K562 (cell line): Measurements from ENCODE around the gene SH3PXD2B. TPM values are rescaled to one million over a fixed set of nuclear protein-coding genes. Genes with fewer than 3 reads are reported as not detected.

ENCODE experiments used
- ATAC-seq: fragments of 200-7000 bp; cut with Tn5 transposase; 3 replicates; pipeline ENCODE4 v1.9.1; 2020; ENCODE audit warnings: moderate library complexity
- BruUV-seq: library from RNA; stranded (reverse); fragments of 400-500 nt; replicated peaks from 2 replicates; lab custom pipeline; 2021; lab: Mats Ljungman, UMichigan
- CTCF ChIA-PET: fragments of 300-600 bp; formaldehyde crosslinking; extraction: SDS; loops from one replicate; lab custom pipeline; 2021; ENCODE audit warnings: low intra/inter-chr PET ratio; lab: Yijun Ruan, JAX
- POLR2A ChIA-PET: fragments of 300-600, 350-650 bp; sonication (Branson Sonifier 250); formaldehyde crosslinking; extraction: SDS; loops from one replicate; lab custom pipeline; 2021; ENCODE audit warnings: antibody characterized with exemption, inconsistent platforms; lab: Yijun Ruan, JAX
- DNase-seq, 4 experiments: peaks; one replicate each; pipeline versions ENCODE4 v3.0.0 to v3.0.0-alpha.2; 2011 to 2018; ENCODE audit warnings: low spot score in 3 of 4, mixed read lengths in 3 of 4; ENCODE audit errors: extremely low read depth in 1 of 4
- FAIRE-seq: peaks from 2 replicates; lab custom pipeline; 2011; peaks lifted over from hg19 to GRCh38; lab: Jason Lieb, UNC
- H2AFZ ChIP-seq: 2 replicates; pipeline ENCODE4 v1.6.0; 2011; ENCODE audit warnings: low read depth, low read length, control low read depth, inconsistent platforms
- H3K27ac ChIP-seq: fragments of 200-600 bp; 3 replicates; pipeline ENCODE4 v1.8.0; 2011; ENCODE audit warnings: low read depth, mild to moderate bottlenecking, control low read depth, inconsistent platforms, low read length, moderate library complexity, mixed read lengths; ENCODE audit errors: extremely low read depth
- H3K27me3 ChIP-seq, 2 experiments: fragments of 300-600 bp in 1 of 2; 2 replicates in 1 of 2; 3 replicates in 1 of 2; pipeline versions ENCODE4 v1.6.0 to v1.8.0; 2011; ENCODE audit warnings: inconsistent platforms in 2 of 2, low read length in 2 of 2, mild to moderate bottlenecking in 1 of 2, mixed read lengths in 1 of 2, moderate library complexity in 1 of 2; ENCODE audit not compliant: control insufficient read depth in 2 of 2, insufficient read depth in 2 of 2
- H3K36me3 ChIP-seq: fragments of 300-600 bp; 3 replicates; pipeline ENCODE4 v1.8.0; 2011; ENCODE audit warnings: mild to moderate bottlenecking, low read length, inconsistent platforms; ENCODE audit not compliant: control insufficient read depth, insufficient read depth
- H3K4me1 ChIP-seq, 2 experiments: fragments of 200-600 bp in 1 of 2; replicated peaks in 1 of 2; 2 replicates in 1 of 2; 3 replicates in 1 of 2; pipeline versions ENCODE4 v1.5.1 to v1.8.0; 2011; ENCODE audit warnings: inconsistent platforms in 2 of 2, low read length in 2 of 2, mild to moderate bottlenecking in 1 of 2, mixed read lengths in 1 of 2, moderate library complexity in 1 of 2; ENCODE audit not compliant: control insufficient read depth in 2 of 2, insufficient read depth in 2 of 2
- H3K4me2 ChIP-seq: 2 replicates; pipeline ENCODE4 v1.6.1; 2011; ENCODE audit warnings: low read length, control low read depth, inconsistent platforms, mixed read lengths; ENCODE audit not compliant: insufficient read depth
- H3K4me3 ChIP-seq: fragments of 200-600 bp; sonication (generic), shearing (Covaris generic); 2 replicates; pipeline ENCODE4 v1.5.1; 2016; ENCODE audit warnings: control low read depth, inconsistent platforms
- H3K79me2 ChIP-seq: fragments of 200-600 bp; 3 replicates; pipeline ENCODE4 v1.8.0; 2011; ENCODE audit warnings: low read length, inconsistent platforms; ENCODE audit not compliant: control insufficient read depth, insufficient read depth
- H3K9ac ChIP-seq, 2 experiments: 2 replicates each; pipeline versions ENCODE4 v1.6.0 to v1.6.1; 2011; ENCODE audit warnings: low read depth in 2 of 2, low read length in 2 of 2, control low read depth in 1 of 2, inconsistent platforms in 1 of 2, mild to moderate bottlenecking in 1 of 2, mixed read lengths in 1 of 2; ENCODE audit not compliant: insufficient read depth in 1 of 2
- H3K9me1 ChIP-seq: one replicate; pipeline ENCODE4 v1.6.0; 2011; ENCODE audit warnings: inconsistent platforms, mild to moderate bottlenecking, low read length, moderate library complexity; ENCODE audit not compliant: control insufficient read depth, insufficient read depth
- H3K9me3 ChIP-seq: replicated peaks from 2 replicates; pipeline ENCODE4 v1.5.1; 2011; ENCODE audit warnings: low read depth, low read length, inconsistent platforms; ENCODE audit not compliant: control insufficient read depth, insufficient read depth
- H4K20me1 ChIP-seq: replicated peaks from 2 replicates; pipeline ENCODE4 v1.6.1; 2011; ENCODE audit warnings: low read length, inconsistent platforms, mixed read lengths; ENCODE audit not compliant: control insufficient read depth, insufficient read depth
- BRF1 ChIP-seq: IDR thresholded peaks from 3 replicates; pipeline ENCODE4 v1.6.1; 2011; ENCODE audit warnings: borderline replicate concordance, mild to moderate bottlenecking; ENCODE audit not compliant: insufficient read length; ENCODE audit errors: extremely low read depth
- CBX8 ChIP-seq: fragments of 200-600 bp; sonication (generic); IDR thresholded peaks from 2 replicates; pipeline ENCODE4 v1.6.1; 2012; ENCODE audit warnings: borderline replicate concordance, mixed run types, low read depth, mild to moderate bottlenecking, moderate library complexity, mixed read lengths, low read length, control low read depth, inconsistent platforms; ENCODE audit not compliant: poor library complexity, severe bottlenecking; ENCODE audit errors: extremely low read depth
- HNRNPUL1 ChIP-seq: fragments of 200-400 bp; formaldehyde crosslinking; IDR thresholded peaks from 2 replicates; pipeline ENCODE4 v1.6.1; 2017; ENCODE audit warnings: low read length
- KDM2B ChIP-seq: fragments of 250-450 bp; sonication (Bioruptor Pico); IDR thresholded peaks from 2 replicates; pipeline ENCODE4 v1.8.0; 2021; ENCODE audit warnings: mild to moderate bottlenecking, moderate library complexity
- LEF1 ChIP-seq: fragments of 450-650 bp; IDR thresholded peaks from 2 replicates; pipeline ENCODE4 v1.6.1; 2016; ENCODE audit warnings: mild to moderate bottlenecking
- MCM2 ChIP-seq: fragments of 450-650 bp; IDR thresholded peaks from 2 replicates; pipeline ENCODE4 v1.6.1; 2017; ENCODE audit warnings: low read depth, mild to moderate bottlenecking
- MEIS2 ChIP-seq: fragments of 450-650 bp; IDR thresholded peaks from 2 replicates; pipeline ENCODE4 v1.6.1; 2014; ENCODE audit warnings: mild to moderate bottlenecking; ENCODE audit not compliant: partially characterized antibody
- MYC ChIP-seq, 2 experiments: fragments of 250-450 bp in 1 of 2; sonication (Bioruptor Pico) in 1 of 2; IDR thresholded peaks; 2 replicates each; pipeline versions ENCODE4 v1.5.1 to v1.6.1; 2012 to 2021; ENCODE audit warnings: low read depth in 2 of 2, borderline replicate concordance in 1 of 2, improper control_type of control experiment in 1 of 2, low read length in 1 of 2, mild to moderate bottlenecking in 1 of 2, moderate library complexity in 1 of 2
- NCOR1 ChIP-seq: fragments of 450-650 bp; IDR thresholded peaks from 2 replicates; pipeline ENCODE4 v1.6.1; 2016; ENCODE audit warnings: mild to moderate bottlenecking, moderate library complexity
- PKNOX1 ChIP-seq: fragments of 450-650 bp; IDR thresholded peaks from 2 replicates; pipeline ENCODE4 v1.6.1; 2016
- TRIM24 ChIP-seq, 2 experiments: fragments of 450-650 bp; IDR thresholded peaks; 2 replicates each; pipeline ENCODE4 v1.6.1; 2016
- ZNF239 ChIP-seq: fragments of 250-450 bp; sonication (Bioruptor Pico); IDR thresholded peaks from 2 replicates; pipeline ENCODE4 v1.4.0; 2020; ENCODE audit warnings: mild to moderate bottlenecking
- ZNF282 ChIP-seq: sonication (generic); formaldehyde crosslinking; IDR thresholded peaks from 2 replicates; pipeline ENCODE4 v1.8.1; 2023; ENCODE audit warnings: missing genetic modification reagents
- ZNF444 ChIP-seq: fragments of 250-450 bp; sonication (Bioruptor Pico); IDR thresholded peaks from 2 replicates; pipeline ENCODE4 v1.4.0; 2020; ENCODE audit warnings: mild to moderate bottlenecking, moderate library complexity
- ZNF57 ChIP-seq: fragments of 450-650 bp; formaldehyde crosslinking; IDR thresholded peaks from 2 replicates; pipeline ENCODE4 v1.4.0; 2020; ENCODE audit warnings: mild to moderate bottlenecking, moderate library complexity
- ZNF589 ChIP-seq: fragments of 200-800 bp; sonication (Bioruptor generic); IDR thresholded peaks from 2 replicates; pipeline ENCODE4 v1.6.1; 2016; ENCODE audit warnings: low read depth, missing genetic modification characterization, missing compliant biosample characterization
- ZNF79 ChIP-seq: fragments of 250-450 bp; sonication (Bioruptor Pico); IDR thresholded peaks from 2 replicates; pipeline ENCODE4 v1.4.0; 2020; ENCODE audit warnings: low read depth, mild to moderate bottlenecking, moderate library complexity
- WGBS: fragments of 100-300 bp; shearing (Covaris generic); methylation state at CpG from one replicate; pipeline ENCODE4 v1.1.6; 2016; ENCODE audit warnings: low coverage, mixed read lengths; ENCODE audit not compliant: insufficient coverage; ENCODE audit errors: missing lambda C conversion rate; 5-methylcytosine and 5-hydroxymethylcytosine counted together
- in situ Hi-C: fragments of 300-500 bp; cut with MboI; formaldehyde crosslinking; loops from 4 replicates; pipeline ENCODE4 v1.15.0; 2018; ENCODE audit warnings: inconsistent platforms, mixed read lengths
- intact Hi-C: fragments of 100-400 bp; cut with micrococcal nuclease; formaldehyde crosslinking; loops from 2 replicates; pipeline ENCODE4 v1.14.2; 2022
- polyA plus RNA-seq, 8 experiments: library from polyadenylated mRNA; depleted of rRNA in 4 of 8; stranded (reverse) in 5 of 8; unstranded in 3 of 8; fragments of >200 nt; fragmentation: Nextera tagmentation in 2 of 8; fragmentation: Illumina TruSeq in 1 of 8; extraction: Ambion mirVana in 2 of 8; extraction: Trizol in 1 of 8; gene quantifications; 2 replicates each; pipeline versions ENCODE4 v1.2.1 to v1.2.3, GENCODE V29; 2011 to 2014; ENCODE audit warnings: inconsistent platforms in 1 of 8, missing spikeins in 1 of 8
- total RNA-seq, 7 experiments: library from RNA; depleted of rRNA in 6 of 7; stranded (reverse); fragments of >200 nt in 6 of 7; fragmentation: Illumina TruSeq in 2 of 7; extraction: Trizol in 2 of 7; gene quantifications; 2 replicates each; pipeline versions ENCODE4 v1.2.1 to v1.2.3, GENCODE V29; 2011 to 2021; ENCODE audit warnings: low replicate concordance in 1 of 7
- TF ChIP-seq, protein P1 (sequence below): sonication (generic); formaldehyde crosslinking; IDR thresholded peaks from 2 replicates; pipeline ENCODE4 v1.8.0; 2022; ENCODE audit warnings: mild to moderate bottlenecking, missing genetic modification reagents
- TF ChIP-seq, protein P2 (sequence below): fragments of 450-650 bp; IDR thresholded peaks from 2 replicates; pipeline ENCODE4 v1.7.0; 2016; ENCODE audit warnings: borderline replicate concordance

Gene SH3PXD2B
- total and polyA plus RNA-seq, 9 of the 15 experiments (the other 6 are each of a cell fraction or from before 2014, with no cell fraction given): 0.04 to 0.66 (median 0.19) TPM

DNA sequence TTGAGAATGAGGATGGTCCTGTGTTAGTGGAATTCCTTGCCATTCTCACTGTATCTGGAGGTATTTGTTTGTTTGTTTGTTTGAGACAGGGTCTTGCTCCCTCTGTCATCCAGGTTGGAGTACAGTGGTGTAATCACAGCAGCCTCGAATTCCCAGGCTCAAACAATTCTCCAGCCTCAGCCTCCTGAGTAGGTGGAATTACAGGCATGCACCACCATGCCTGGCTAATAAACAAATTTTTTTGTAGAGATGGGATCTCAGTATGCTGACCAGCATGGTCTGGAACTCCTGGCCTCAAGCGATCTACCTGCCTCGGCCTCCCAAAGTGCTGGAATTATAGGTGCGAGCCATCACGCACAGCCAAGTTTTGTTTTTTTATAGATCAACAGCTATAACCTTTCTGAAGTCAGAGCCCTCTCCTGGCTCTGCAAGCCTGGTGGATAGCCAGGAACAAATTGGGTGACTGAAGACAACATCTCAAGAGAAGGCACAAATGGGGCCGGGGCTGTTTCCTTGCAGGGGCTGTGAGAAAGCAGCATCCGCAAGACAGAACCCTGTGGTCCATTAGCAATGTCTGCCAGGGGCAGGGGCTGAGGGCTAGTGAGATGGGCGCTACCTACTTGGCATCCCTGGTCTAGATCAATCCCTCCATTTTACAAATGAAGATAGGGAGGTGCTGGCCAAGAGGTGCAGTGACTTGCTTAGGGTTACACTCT is 18.8 kb downstream of the SH3PXD2B start:
- intact Hi-C loops: no loop called here
- in situ Hi-C loops: no loop called here
- 6% methylated on average over 8 of the region's 8 CpGs for WGBS
- Histone ChIP-seq H3K9me3 (no peaks in the 10 kb centered on the region), H3K79me2 (no peaks in the 10 kb centered on the region), H3K4me1 (peaks cover 0 to 9% of the 10 kb centered on the region in 2 experiments; a peak in 3 of 5 replicates), H4K20me1 (0 out of 2 replicates have a peak, but pooled peaks cover 5% of the 10 kb centered on the region), H3K9me1 (no peaks in the 10 kb centered on the region), H3K27me3 (peaks cover 31 to 80% of the 10 kb centered on the region in 2 experiments), H3K9ac (no peak overlapping the region), H2AFZ (no peak overlapping the region), H3K4me3 (no peak overlapping the region), H3K27ac (no peak overlapping the region), H3K36me3 (no peaks in the 10 kb centered on the region), H3K4me2 (no peak overlapping the region)
- ChIA-PET POLR2A (interaction anchor here (0.6 to 1.1 kb wide), 2 partner anchors 17 to 1134 kb away, joined by 3 read pairs; no protein-coding TSS in a partner anchor), CTCF (no interaction called here)
- BruUV-seq: no TSS peak
- ATAC-seq (no peak), FAIRE-seq (no peak), DNase-seq (no peak)
- TF ChIP-seq HNRNPUL1 (no peak), MCM2 (no peak), CBX8 (no peak), KDM2B (no peak), ZNF239 (no peak), NCOR1 (no peak), TRIM24 (IDR thresholded peaks at IDR 0.05) (no peak), BRF1 (no peak), MEIS2 (no peak), ZNF589 (no peak), ZNF79 (no peak), ZNF282 (no peak), MYC (IDR thresholded peaks at IDR 0.05; ENCODE audit: low read depth, low read length) (no peak), MYC (CRISPR knock-in tag; IDR thresholded peaks at IDR 0.05; ENCODE audit: borderline replicate concordance, low read depth) (no peak), ZNF57 (CRISPR knock-in tag) (no peak), ZNF444 (CRISPR knock-in tag) (no peak), PKNOX1 (no peak), LEF1 (no peak)
- TF ChIP-seq, protein P1, sequence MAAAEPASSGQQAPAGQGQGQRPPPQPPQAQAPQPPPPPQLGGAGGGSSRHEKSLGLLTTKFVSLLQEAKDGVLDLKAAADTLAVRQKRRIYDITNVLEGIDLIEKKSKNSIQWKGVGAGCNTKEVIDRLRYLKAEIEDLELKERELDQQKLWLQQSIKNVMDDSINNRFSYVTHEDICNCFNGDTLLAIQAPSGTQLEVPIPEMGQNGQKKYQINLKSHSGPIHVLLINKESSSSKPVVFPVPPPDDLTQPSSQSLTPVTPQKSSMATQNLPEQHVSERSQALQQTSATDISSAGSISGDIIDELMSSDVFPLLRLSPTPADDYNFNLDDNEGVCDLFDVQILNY: no peak
- TF ChIP-seq, protein P2, sequence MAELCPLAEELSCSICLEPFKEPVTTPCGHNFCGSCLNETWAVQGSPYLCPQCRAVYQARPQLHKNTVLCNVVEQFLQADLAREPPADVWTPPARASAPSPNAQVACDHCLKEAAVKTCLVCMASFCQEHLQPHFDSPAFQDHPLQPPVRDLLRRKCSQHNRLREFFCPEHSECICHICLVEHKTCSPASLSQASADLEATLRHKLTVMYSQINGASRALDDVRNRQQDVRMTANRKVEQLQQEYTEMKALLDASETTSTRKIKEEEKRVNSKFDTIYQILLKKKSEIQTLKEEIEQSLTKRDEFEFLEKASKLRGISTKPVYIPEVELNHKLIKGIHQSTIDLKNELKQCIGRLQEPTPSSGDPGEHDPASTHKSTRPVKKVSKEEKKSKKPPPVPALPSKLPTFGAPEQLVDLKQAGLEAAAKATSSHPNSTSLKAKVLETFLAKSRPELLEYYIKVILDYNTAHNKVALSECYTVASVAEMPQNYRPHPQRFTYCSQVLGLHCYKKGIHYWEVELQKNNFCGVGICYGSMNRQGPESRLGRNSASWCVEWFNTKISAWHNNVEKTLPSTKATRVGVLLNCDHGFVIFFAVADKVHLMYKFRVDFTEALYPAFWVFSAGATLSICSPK: no peak
